Myocyte (in vitro differentiated cells): ENCODE measurements around the gene TTC39A. TPM values are rescaled to one million over a fixed set of nuclear protein-coding genes. Genes with fewer than 3 reads are reported as not detected.

Experiments
- DNase-seq: peaks from one replicate; pipeline ENCODE4 v3.0.0-alpha.2; 2012; ENCODE audit warnings: low read depth
- polyA plus RNA-seq: library from polyadenylated mRNA; unstranded; fragments of >200 nt; gene quantifications from one replicate; pipeline ENCODE4 v1.2.1, GENCODE V29; 2012; ENCODE audit warnings: missing spikeins
- total RNA-seq: library from RNA; depleted of rRNA; stranded (reverse); fragments of >200 nt; gene quantifications from 2 replicates; pipeline ENCODE4 v1.2.3, GENCODE V29; 2014

Gene TTC39A
- total RNA-seq, result 0.52 and 1.4 TPM in 2 replicates
- 0.71 TPM for polyA plus RNA-seq

DNA sequence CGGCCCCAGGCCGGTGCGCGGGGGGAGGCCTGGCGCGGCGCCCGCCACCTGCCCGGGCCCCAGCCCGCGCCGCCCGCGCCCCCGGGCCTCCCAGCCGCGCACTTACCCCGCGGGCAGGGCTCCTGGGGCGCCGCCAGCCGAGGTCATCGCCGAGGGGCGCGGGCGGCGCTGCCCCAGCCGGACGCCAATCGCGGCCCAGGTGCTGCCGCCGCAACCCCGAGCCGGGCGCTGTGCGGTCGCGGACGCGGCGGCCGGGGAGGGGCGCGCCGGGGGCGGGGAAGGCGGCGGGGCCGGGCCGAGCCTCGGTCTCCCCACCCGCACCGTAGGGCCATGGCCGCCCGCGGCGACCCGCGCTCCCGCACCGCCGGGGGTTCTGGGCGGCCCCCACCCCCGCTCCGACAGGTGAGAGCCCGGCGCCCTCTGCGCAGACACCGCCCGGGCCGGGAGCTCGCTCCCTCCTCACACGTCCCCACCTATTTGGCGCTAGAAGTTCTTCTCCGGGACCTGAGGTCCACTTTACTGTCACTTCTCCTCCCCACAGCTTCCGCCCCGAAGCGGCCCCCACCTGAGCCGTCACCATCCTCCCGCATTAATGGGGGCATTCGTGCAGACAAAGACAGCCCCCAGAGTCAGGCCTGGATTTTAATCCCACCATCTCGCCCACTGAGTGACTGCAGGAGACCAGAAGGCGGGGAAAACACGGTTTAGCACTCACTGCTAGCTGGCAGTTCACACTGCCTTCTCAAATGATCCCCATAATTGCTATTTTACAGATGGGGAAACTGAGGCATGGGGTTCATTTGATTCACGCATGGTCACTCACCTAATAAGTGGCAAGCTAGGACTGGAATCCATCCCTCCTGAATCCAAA is at the start of gene TTC39A:
Gene TTC39A, minus strand, starts transcription at position 232 of the 871 bp plus-strand sequence. Its CDS starts 85 bp downstream, at position 147.
- DNase-seq, result no peak

DNA sequence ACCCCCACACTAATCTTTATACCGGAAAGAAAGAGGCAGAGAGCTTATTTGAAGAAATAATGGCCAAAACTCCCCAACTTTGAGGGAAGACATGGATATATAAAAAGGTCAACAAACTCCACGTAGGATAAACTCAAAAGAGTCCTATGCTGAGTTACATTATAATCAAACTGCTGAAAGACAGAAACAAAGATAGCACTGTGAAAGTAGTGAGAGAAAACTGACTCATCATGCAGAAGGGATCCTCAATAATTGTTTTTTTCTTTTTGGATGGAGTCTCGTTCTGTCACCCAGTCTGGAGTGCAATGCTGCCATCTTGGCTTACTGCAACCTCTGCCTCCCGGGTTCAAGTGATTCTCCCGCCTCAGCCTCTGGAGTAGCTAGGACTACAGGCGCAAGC is 48.5 kb upstream of the TTC39A start:
- no peak for DNase-seq

DNA sequence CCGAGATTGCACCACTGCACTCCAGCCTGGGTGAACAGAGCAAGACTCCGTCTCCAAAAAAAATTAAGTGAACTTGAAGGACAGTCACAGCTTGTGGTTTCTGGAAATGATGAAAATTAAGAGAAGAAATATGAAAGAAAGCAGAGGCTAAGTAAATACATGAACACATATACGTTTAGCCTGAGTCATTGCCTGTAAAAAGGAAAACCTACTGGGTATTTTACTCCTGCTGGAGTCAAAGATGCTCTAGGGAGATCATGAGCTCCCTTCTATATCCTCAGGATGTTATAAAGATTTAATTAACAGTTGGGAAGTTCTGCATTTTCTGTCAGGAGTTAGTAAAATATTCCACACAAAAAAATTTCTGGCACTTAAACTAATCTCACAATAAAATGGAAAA is 43.5 kb upstream of the TTC39A start:
- no peak for DNase-seq

DNA sequence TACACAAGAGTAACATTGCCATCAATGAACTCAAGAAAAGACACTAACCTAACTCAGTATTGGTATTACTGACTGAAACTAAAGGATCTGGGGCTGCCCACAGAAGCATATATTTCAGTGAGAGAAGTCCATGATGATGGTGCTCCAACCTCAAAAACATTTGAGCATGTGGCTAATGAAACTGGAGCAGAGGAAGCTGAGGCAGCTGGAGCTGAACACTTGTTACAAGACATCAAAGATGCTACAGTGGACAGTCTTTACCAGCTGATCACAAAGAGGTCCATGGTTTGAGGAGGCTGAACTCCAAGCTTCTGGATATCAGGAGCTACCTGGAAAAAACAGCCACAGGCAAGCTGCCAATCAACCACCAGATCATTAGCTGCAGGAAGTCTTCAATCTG is 42.2 kb upstream of the TTC39A start:
- peak; percentile 78 for DNase-seq

DNA sequence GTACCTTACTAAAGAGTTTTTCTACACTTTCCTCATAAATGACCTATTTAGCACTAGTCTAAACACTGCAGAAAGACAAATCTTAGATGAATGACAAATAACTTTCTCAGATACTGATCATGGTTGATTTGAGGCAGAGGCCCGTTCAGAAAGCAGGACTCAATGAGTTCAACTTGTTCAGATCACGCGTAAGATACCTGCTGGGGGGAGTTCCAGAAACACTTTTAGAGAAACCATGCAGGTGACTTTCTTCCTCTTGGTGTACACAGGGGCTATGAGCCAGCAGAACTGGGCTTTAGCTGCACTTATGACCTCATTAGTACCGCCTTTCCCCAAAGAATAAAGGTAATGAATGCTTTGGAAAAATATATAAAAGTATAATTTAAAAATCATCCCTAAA is 38.8 kb upstream of the TTC39A start:
- no peak for DNase-seq

DNA sequence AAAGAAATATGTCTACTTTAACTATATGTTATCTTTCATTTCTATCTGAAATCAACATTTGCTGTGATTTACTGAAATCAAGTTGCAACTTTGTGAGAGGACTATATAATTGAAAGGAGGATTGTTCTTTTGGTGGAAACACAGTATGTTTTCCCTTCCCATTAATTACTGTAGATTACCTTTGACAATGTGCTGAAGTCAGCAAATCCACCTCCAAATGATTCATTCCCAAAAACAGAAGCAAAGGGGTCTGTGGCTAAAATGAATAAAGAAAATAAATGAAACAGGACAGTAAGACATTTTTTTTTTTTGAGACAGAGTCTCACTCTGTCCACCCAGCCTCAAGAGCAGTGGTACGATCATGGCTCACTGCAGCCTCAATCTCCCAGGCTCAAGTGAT is 35.4 kb upstream of the TTC39A start:
- no peak for DNase-seq

DNA sequence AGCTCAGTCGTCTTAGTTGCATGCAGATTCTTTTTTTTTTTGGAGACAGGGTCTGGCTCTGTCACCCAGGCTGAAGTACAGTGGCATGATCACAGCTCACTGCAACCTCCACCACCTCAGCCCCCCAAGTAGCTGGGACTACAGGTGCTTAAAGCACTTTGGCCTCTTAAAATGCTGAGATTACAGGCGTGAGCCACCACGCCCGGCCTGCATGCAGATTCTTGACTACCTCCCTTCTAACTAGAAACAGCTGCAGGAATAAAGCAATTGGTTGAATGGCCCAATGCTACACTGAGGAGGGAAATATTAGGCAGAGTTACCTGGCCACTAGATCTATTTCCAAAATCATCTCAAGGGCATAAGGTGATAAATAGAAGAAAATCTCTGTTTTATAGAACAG is 29.5 kb upstream of the TTC39A start:
- no peak for DNase-seq

DNA sequence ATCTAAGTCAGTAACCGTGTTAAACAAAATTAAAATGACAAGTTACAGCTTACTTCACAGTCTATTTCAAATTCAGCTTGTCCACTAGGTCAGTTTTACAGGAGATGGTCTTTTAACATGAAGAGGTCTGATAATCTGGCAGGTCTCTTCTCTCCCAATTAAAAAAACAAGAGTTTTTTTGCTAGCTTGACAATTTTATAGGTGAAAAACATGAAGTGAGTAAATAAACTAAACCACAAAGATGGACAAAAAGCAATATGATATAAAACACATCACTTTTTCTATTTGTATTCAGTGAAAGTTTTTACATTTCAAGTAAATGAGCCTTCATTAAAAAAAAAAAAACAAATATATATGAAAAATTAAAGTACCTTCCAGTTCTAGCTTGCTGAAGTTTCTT is 25.0 kb upstream of the TTC39A start:
- DNase-seq, result no peak

DNA sequence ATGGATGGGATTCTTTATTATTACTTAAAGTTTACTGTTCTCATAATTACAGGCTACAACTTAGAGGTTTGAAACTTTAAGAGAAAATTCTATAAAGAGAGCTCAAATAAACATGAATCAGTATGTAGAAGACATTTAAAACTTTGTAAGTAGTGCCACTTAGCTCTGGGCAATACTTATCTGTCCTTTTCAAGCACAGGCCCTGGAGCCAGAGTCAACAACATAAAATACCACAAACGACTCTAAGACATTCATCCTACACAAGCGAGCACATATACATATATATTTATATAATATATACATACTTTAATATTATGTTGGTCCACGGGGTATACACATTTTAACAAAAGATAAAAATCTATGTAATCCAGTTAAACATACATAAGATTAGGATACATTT is 24.1 kb upstream of the TTC39A start:
- DNase-seq, result no peak

DNA sequence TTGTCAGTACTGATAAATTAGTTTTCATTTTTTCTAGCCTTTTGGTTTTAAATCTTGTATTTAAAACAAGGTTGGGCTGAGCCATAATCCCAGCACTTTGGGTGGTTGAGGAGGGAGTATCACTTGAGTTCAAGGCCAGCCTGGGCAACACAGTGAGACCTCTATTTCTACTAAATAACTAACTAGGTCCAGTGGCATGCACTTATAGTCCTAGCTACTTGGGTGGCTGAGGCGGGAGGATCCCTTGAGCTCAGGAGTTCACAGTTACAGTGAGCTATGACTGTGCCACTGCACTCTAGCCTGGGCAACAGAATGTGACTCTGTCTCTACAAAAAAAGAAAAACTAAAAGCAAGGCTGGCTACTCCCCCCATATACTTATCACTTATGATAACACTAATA is 21.5 kb upstream of the TTC39A start:
- no peak for DNase-seq

DNA sequence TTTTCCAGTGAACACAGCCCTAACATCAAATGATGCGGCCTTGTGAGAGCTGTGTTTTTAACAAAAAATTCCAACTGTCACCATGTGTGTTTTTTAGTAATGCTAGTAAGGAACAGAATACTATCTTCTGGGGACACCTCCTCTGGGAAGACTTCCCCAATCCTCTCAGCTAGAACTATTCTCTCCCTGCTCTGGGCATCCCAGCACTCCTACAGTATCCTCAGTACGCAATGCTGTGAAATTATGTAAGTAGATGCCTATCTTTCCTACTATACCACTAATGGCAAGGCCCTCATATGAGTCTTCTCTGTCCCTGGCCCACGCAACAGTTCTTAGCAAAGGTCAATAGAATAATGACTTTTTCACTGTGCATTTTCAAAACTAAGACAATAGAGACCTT is 19.5 kb upstream of the TTC39A start:
- no peak for DNase-seq

DNA sequence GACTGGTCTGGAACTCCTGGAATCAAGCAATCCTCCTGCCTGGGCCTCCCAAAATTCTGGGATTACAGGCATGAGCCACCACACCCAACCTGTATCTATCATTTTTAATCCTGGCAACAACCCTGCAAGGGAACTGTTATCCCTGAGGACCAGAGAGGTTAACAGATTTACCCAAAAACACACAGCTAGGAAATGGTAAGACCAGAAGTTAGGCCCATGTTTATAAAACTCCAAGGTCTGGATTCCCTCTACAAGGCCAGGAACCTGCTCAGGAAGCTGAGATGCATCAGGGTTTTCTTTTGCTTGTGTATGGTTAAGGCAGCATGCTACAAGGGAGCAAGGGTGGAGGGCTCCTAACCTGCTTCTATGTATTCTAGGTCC is 17.8 kb upstream of the TTC39A start:
- no peak for DNase-seq

DNA sequence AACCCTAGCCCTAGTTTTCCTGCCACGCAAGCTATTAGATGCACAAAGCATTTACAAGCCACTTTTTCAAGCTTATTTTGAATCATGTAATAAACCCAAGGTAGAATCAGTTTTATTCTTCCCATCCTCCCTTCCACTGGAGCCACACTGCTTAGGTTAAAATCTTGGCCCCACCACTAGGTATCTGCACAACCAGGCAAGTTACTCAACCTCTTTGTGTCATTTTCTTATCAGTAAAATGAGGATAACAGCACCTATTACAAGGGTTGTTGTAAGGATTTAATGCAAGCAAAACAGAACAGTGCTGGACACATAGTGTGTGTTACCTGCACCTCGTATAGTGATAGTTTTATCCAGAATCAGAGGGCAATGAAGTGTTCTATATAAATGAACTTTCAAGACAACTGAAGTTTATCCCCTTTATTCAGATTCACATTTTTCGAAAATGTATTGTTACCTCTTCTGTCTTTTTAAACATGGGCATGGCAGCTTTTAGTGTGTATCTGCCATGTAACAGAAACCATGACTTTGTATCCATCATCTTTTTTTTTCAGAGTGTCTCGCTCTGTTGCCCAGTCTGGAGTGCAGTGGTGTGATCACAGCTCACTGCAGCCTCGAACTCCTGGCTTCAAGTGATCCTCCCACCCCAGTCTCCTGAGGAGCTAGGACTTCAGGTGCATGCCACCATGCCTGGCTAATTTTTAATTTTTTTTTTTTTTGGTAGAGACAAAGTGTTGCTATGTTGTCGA is 17.2 kb upstream of the TTC39A start:
- no peak for DNase-seq

DNA sequence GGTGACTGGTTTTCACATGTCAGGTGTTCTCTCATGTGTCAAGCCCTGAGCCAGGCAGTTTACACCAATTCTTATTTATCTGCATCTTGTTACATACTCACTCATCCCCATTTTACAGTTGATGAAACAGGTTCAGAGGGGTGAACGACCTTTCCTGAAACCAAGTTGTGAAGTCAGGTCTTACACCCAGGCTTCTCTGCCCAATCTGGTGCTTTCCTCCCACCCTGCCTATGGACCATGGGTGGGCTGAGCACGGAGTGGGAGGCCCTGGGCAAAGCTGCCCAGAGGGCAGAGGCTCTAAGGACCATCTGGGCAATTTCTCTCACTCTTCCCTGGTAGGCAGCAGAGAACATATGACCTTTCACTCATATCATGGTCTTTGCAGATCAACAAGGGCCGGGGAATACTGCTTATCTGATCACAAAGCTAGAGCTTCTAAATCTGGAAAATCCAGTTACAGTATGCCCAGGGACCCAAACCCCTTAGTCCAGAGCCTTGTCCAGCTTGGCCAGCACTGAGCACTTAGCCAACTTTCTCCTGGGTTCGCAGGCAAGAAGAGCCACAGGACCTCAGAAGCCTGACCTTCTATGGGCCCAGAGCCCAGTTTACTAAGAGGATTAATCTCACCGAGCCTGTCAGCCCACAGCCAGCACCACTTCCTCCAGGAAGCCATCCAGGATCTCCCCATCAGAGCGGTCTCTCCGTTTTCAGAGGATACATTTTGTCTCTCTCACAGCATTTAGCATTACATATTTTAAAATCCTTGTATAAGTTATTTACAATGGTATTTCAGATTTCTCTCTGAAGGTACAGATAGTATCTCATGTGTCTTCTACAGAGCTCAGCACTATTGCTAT is 16.0 kb upstream of the TTC39A start:
- DNase-seq, result no peak

DNA sequence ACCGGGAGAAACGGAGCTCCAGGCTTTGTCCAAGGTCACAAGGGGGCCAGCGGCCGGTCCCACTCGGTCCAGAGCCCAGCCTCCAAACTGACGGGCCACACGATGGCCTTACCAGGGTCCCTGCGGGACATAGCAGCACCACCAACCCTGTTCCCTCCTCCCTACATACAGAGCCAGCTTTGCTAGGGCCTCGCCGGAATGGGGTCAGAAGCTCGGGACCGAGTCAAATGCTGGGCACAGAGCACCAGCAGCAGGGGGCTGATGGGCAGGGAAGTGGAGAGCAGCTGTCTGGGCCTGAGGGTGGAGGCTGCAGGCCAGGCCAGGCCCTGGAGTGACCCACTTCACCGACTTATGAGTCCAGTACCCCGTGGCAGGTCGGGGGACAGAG is 14.9 kb upstream of the TTC39A start:
- no peak for DNase-seq

DNA sequence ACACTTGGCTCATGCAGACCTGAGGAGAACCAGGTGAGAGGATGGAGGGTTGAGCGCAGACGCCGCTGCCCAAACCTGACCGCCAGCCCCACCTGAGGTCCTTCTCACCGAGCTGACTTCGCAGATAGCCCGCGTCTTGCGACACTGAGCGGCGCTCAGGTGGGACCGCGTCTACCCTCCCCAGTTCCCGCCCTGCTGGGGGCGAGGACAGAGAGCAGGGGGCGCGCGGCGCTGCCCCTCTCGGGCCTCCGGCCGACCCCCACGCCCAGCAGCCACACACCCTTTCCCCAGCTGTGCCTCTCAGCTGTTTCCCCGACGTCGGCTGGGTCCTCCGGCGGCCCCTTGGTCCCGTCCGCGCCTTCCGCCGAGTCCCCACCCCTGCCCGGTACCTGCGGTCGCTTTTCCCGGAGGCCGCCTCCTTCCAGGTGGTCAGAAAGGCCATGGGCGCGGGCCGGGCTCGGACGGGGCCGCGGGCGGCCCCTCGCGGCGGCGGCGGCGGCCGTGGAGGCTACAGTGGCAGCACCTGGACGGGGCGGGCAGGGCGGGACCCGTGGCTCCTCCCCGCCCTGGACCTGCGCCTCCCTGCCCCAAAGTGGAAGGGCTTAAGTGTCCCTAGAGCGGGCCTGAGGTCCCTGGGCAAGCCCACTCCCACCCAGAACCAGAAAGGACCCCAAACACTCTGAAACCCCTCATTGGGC is 14.4 kb upstream of the TTC39A start:
- no peak for DNase-seq

DNA sequence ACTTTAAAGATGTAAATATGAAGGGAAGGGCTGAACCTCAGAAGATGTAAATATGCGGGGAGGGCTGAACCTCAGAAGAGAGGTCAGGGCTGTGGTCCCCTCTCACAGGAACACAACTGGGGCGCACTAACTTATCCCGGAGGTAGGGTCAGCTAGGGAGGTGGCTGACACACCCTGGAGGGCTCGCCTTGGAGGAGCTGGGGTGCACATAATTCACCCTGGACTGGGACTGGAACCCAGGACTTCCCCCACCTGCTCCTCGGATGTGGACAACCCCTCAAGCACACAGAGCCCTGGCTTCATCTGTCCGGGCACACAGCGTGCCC is 13.9 kb upstream of the TTC39A start:
- no peak for DNase-seq

DNA sequence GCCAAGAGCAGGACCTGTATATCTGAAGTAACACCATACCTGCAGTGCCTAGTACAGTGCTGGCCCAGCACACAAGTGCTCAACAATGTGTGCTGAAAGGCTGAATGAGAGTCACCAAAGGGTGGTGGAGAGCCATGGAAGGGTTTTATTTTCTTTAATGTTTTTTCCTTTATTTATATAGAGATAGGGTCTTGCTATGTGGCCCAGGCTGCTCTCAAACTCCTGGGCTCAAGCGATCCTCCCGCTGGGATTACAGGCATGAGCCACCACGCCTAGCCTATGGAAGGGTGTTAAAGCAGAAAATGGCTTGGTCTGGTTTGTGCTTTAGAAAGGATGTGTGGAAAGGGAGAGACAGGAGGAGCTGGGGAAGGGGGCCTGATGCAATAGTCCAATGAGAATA is 13.3 kb upstream of the TTC39A start:
- no peak for DNase-seq

DNA sequence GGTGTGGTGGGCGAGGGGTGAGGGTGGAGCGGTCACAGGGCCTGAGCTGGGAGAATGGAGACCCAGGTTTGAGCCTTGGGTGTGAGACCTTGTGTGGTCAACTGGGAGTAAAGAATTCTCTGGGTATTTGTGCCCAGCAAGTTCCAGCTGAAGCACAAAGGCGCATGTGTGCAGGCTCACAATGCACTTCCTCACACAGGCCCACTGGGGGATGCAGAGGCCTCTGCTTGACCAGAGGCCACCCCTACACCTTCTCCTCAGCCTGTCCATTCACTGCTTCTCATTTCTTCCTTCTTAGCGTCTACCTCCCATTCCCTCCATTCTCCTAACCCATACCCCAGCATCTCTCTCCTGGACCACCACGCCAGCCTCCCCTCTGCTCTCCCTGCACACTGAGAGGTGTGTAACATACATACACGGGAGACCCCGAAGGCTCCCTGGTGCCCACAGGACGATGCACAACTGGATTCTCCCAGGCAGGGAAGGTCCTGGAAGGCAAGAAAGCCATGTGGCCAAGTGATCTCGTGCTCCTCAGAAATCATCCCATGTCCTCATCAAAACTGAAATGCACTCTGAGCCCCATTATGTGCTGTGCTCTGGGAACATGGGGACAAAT is 12.3 kb upstream of the TTC39A start:
- DNase-seq, result no peak

DNA sequence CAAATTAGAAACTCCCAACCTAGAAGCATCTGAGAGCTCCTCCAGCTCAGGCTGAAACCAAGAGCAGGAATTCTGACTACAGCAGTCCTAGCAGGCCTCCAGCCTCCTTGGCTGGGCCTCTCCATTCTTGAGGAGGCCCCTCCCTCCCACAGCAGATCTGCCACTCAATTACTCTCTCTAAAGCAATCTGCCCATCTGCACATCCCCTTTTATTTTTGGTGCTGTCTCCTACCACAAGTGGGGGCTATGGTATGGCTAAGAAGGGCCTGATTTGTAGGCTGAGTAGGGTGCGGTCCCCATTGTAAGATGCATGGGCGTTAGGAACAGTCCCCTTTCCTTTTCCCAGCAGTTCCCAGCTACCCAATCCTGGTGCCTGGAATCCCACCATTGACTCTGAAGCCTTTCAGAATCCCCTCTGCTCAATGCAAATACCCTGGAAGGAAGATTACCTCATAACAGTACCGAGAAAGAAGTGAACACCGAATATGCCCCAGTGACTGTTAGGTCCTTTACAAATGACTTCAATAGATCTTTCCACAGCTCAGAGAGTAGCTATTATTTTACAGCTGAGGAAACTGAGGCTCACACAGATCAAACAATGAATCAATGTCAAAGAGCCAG is 11.6 kb upstream of the TTC39A start:
- no peak for DNase-seq
